Memory B cell (primary cell): ENCODE results near the gene SNAPC4.

Source experiments
- ATAC-seq: fragments of 150-1000 bp; cut with Tn5 transposase; 2 replicates; pipeline ENCODE4 v1.10.0; 2021; ENCODE audit warnings: low read depth, mild to moderate bottlenecking, moderate library complexity
- DNase-seq, 2 donors: peaks; one replicate each; pipeline ENCODE4 v3.0.0; 2022; ENCODE audit warnings: low spot score in 2 of 2
- H3K27ac Mint-ChIP-seq: one replicate; pipeline ENCODE4 v1.8.0; 2022; ENCODE audit warnings: mild to moderate bottlenecking, moderate library complexity, mixed read lengths
- H3K27me3 Mint-ChIP-seq: one replicate; pipeline ENCODE4 v1.8.0; 2022; ENCODE audit warnings: mixed read lengths
- H3K36me3 Mint-ChIP-seq: one replicate; pipeline ENCODE4 v1.8.0; 2022; ENCODE audit warnings: mild to moderate bottlenecking, mixed read lengths
- H3K4me1 Mint-ChIP-seq: one replicate; pipeline ENCODE4 v1.8.0; 2022; ENCODE audit warnings: mixed read lengths
- H3K4me3 Mint-ChIP-seq: one replicate; pipeline ENCODE4 v1.8.0; 2022; ENCODE audit warnings: mild to moderate bottlenecking, moderate library complexity, mixed read lengths
- H3K9me3 Mint-ChIP-seq: one replicate; pipeline ENCODE4 v1.8.0; 2022; ENCODE audit warnings: mixed read lengths

The SNAPC4 gene

DNA sequence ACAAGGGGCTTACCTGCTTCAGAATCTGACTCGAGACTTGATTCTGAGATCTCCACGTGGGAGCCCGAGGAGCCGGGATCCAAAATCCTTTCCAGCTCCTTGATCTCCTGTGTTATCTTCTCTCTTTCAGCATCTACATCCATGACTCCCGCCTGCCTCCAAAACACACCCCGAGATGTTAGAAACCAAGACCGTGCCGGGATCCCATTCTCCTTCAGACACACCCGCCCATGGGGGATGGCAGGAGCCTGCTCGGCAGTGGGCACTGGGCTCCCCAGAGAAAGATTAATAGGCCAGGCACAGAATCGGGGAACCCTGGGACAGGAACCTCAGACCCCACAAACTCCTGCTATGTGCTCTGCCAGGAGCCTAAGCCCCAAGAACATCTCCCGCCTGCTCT lies 1.7 kb downstream of the SNAPC4 start:
- Mint-ChIP-seq H3K36me3 (peaks cover 2% of the 10 kb centered on the region), H3K27ac (no peak overlapping the region), H3K27me3 (no peaks in the 10 kb centered on the region), H3K4me1 (peaks cover 11% of the 10 kb centered on the region), H3K9me3 (no peaks in the 10 kb centered on the region), H3K4me3 (peak overlapping the region; percentile 79)
- ATAC-seq (no peak), DNase-seq (no peak)

DNA sequence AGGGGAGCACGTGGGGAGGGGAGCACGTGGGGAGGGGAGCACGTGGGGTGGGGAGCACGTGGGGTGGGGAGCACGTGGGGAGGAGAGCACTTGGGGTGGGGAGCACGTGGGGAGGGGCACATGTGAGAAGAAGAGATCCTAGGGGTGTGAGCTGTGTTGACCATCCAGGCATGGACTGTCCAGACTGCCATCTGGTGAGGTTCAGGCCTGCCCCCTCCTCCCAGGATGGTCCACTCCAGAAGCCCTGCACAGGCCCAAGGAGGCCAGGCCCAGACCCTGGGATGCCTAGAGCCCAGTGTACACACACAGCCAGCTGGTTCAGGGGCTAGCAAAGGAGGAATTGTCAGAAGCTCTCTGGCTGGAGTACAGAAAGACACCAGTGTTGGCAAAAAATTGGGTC lies 2.3 kb downstream of the SNAPC4 start:
- Mint-ChIP-seq H3K9me3 (no peaks in the 10 kb centered on the region), H3K4me3 (no peak overlapping the region), H3K27me3 (no peaks in the 10 kb centered on the region), H3K36me3 (peaks cover 2% of the 10 kb centered on the region), H3K4me1 (peaks cover 11% of the 10 kb centered on the region), H3K27ac (no peak overlapping the region)
- ATAC-seq (no peak), DNase-seq (no peak)

DNA sequence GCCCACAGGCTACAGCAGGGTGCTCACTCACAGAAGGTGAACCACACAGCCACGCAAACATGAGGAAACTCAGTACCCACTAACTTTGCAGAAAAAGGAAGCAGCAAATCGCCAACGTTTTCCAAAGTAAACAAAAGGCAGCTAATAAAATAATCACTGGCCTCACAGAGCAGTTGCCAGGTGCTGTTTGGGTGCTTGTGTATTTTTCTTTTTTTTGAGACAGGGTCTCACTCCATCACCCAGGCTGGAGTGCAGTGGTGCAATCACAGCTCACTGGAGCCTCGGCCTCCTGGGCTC lies 3.8 kb downstream of the SNAPC4 start:
- H3K9me3 Mint-ChIP-seq = no peaks in the 10 kb centered on the region
- ATAC-seq = no peak
- H3K36me3 Mint-ChIP-seq = peaks cover 9% of the 10 kb centered on the region

DNA sequence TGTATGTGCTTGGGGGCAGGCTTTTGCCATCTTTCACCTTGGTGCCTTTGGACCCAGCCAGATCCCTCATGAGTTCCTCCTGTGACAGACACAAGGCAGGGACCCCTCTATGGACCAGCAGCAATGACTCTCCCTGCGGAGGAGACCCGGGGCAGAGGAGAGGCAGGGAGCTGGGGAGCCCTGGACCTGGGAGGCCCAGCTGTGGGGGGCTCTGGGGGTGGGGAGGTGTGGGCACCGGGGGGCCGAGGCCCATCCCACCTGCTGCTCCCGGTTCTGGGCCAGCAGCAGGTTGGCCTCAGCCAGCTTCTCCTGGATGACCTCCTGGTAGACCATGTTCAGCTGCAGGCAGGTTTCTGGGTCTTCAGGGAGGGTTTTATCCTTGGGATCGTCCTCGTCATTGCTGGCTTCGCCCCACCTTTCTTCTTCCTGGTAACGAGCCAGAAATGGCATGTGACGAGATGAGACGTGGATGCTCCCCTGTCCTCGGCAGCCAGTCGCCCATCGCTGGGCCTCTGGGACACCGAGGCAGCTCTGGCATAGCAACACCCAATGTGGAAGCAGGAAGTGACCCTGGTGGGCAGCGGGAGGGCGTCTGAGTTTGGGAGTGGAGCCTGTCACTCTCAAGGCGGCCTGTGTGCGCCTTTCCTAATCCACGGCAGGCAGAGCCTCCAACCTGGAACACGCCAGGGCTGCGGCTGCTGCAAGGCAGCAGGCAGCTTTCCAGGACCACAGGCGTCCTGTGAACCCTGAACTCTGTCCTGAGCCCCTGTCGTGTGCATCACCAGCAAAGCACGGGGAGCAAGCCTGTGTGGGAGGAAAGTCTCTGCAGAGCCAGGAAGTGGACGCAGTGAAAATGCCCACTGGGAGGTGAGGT lies 4.4 kb downstream of the SNAPC4 start:
- H3K27me3 Mint-ChIP-seq = no peaks in the 10 kb centered on the region
- peaks cover 9% of the 10 kb centered on the region for H3K4me1 Mint-ChIP-seq
- DNase-seq (no peak), ATAC-seq (no peak)
- H3K27ac Mint-ChIP-seq = no peak overlapping the region
- no peak overlapping the region for H3K4me3 Mint-ChIP-seq
- no peaks in the 10 kb centered on the region for H3K9me3 Mint-ChIP-seq
- peaks cover 10% of the 10 kb centered on the region for H3K36me3 Mint-ChIP-seq

More for the DNA sequence above, 3.8 kb downstream of the SNAPC4 start:
- Mint-ChIP-seq H3K27me3 (no peaks in the 10 kb centered on the region), H3K4me3 (no peak overlapping the region), H3K4me1 (peaks cover 10% of the 10 kb centered on the region), H3K27ac (no peak overlapping the region)
- no peak for DNase-seq

DNA sequence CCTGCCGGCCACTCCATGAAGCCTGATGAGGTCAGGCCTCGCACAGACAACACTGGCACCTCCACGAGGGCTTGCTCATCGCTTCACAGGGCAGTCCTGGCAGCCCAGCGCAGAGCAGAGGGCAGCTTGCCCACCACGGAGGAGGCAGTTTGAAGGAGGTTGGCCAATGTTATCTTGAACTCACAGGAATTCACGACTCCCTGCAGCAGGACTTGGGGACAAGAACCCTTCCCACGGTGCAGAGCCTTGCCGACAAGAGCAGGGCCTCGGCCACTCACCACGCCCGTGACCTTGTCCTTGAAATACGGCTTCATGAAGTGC lies 5.0 kb downstream of the SNAPC4 start:
- no peak overlapping the region for H3K27ac Mint-ChIP-seq
- peaks cover 9% of the 10 kb centered on the region for H3K4me1 Mint-ChIP-seq
- H3K9me3 Mint-ChIP-seq = no peaks in the 10 kb centered on the region
- peaks cover 12% of the 10 kb centered on the region for H3K36me3 Mint-ChIP-seq
- ATAC-seq = no peak
- no peak for DNase-seq
- no peaks in the 10 kb centered on the region for H3K27me3 Mint-ChIP-seq
- H3K4me3 Mint-ChIP-seq = no peak overlapping the region

DNA sequence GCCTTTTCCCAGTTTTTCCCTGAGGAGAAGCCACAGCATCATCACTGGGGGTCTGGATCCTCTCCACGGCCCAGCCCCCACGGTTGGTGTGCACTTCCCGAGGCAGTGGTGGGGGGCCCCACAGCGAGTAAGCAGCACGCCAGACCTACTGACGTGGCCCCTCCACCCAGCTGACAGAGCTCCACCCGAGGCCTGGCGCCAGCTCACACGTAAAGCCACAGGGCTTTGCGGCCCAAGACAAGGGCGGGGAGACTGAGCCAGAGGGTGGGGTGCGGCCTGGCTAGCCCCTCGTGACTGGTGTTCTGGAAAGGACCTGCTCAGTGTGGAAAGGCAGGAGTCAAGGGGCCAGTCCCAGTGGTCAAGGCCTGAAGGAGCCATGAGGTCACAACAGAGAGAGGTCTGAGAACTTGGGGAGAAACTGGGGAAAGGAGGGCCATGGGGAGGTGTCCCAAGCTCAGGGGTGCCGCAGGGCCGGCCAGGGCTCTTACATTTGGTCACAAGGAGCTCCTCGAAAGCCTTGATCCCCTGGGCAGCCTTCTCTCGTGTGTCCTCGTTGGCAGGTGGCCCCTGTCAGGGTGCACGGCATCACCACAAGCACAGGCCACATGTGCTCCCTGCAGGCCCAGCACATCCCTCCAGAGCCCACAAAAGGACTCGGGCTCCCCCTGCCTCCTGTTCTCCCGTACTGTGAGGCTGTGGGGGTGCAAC lies 5.5 kb downstream of the SNAPC4 start:
- H3K27ac Mint-ChIP-seq = no peak overlapping the region
- peaks cover 9% of the 10 kb centered on the region for H3K4me1 Mint-ChIP-seq
- peaks cover 15% of the 10 kb centered on the region for H3K36me3 Mint-ChIP-seq
- H3K27me3 Mint-ChIP-seq = no peaks in the 10 kb centered on the region
- ATAC-seq (no peak), DNase-seq (no peak)
- H3K9me3 Mint-ChIP-seq = no peaks in the 10 kb centered on the region
- H3K4me3 Mint-ChIP-seq = no peak overlapping the region

DNA sequence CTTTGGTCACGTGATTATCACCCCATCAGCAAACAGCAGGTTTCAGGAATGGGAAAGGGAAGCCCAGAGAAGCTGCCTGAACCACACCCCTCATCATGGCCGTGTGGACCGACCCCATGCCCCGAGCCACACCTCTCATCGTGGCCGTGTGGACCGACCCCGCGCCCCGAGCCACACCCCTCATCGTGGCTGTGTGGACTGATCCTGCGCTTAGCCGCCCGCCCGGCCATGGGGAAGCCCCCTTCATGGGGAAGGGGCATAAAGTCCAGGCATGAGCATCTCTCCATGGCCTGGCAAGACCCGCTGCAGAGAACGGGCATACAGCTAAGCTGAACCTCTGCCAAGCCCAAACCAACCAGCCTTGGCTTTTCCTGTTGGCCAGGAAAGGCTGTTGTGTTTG lies 6.4 kb downstream of the SNAPC4 start:
- no peaks in the 10 kb centered on the region for H3K4me1 Mint-ChIP-seq
- ATAC-seq (no peak), DNase-seq (no peak)
- no peaks in the 10 kb centered on the region for H3K27me3 Mint-ChIP-seq
- H3K9me3 Mint-ChIP-seq = no peaks in the 10 kb centered on the region
- no peak overlapping the region for H3K4me3 Mint-ChIP-seq
- no peak overlapping the region for H3K27ac Mint-ChIP-seq
- H3K36me3 Mint-ChIP-seq = peaks cover 15% of the 10 kb centered on the region

DNA sequence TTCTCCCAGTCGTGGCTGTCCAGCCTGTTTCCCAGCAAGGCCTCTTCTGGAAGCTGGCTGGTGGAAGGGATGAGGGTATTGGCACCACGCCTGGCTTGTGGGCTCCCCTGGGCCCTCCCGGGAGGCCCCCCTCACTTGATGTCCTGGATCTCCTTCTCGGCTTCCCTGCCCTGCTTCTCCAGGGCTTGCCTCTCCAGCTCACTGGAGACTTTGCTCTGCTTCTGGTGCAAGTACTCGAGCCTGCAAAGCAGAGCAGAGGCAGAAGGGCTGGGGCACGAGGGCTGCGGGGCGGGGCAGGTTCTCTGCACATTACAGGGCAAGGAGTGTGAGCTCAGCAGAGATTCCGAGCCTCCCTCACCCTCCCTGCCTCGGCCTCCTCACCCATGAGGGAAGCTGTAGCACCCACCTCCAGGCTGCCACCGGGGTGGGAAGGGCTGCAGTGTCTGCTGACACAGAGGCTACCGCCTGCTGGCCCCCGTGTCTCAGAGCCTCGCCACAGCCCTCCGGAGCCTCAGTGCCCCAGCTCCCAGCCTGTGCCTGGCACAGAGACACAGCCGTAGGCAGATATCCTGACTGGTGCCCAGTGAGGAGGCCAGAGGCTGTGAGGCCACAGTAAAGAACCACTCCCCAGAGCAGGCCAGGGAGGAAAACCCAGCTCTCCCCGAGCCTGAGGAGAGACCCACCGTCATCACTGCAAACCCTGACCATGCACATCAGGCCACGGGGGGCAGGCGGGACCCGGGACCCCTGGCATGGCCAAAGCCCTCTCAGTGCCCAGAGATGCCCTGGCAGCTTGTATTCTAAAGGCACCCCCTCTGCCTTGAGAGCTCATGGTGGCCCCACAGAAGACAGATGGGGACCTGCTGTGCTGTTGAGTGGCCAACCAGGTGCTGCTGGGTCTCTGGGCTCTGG lies 7.2 kb downstream of the SNAPC4 start:
- Mint-ChIP-seq H3K9me3 (no peaks in the 10 kb centered on the region), H3K4me1 (no peaks in the 10 kb centered on the region), H3K36me3 (peaks cover 15% of the 10 kb centered on the region), H3K4me3 (no peak overlapping the region), H3K27me3 (no peaks in the 10 kb centered on the region), H3K27ac (no peak overlapping the region)
- DNase-seq (no peak), ATAC-seq (no peak)

DNA sequence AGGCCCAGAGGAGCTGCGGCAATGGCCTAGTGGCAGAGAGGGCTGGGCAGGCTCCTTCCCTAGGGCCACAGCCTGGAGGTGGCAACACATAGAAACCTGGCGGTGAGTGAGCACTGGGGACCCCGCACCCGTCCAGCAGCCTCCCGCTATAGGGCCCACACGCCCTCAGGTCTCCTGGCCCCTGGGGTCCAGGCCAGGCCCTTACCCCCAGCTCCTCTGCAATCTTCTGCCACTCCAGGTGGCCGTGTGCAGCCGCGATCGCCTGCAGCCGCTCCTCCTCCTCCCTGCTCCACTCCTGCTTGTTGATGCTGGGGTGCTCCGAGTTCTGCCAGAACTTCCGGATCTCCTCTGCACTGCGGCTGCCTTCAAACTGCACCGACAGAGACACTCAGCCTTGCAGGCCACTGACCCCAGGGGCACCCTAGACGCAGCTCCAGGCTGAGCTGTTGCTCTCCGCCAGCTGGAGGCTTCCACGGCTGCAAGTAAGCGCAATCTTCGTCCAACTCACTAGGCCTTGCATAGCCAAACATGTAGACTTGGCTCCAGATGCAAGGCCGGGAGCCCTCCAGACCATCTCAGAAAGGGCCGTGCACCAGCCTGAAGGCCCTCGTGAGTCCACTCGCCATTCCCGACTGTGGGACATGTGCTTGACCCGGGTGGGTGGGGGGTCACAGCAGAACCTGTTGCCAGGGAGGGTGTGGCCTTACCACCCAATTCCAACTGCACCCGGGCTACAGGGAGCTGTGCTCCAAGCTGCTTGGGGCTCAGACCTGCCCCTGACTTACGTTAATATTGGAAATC lies 8.0 kb downstream of the SNAPC4 start:
- H3K36me3 Mint-ChIP-seq = peaks cover 17% of the 10 kb centered on the region
- no peaks in the 10 kb centered on the region for H3K27me3 Mint-ChIP-seq

DNA sequence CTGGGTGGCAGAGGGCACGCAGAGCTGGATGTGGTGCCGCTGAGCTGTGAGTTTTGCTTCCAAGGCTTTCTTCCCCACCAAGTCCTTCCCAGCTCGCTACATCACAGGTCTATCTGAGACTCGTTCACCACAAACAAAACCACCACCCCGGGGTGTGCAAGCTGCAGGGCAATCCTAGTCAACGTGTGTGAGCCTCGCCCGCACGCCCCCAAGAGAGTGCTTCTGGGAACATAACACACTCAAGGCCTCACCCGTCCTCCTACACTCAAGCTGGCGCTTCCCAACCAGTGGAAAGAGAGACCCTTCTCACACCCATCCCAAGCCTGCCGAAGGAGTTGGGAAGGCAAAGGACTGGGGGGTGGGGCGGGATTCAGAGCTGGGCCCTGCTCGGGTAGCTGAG lies 10.6 kb downstream of the SNAPC4 start:
- DNase-seq (no peak), ATAC-seq (no peak)
- Mint-ChIP-seq H3K4me1 (no peaks in the 10 kb centered on the region), H3K27me3 (no peaks in the 10 kb centered on the region), H3K36me3 (peaks cover 23% of the 10 kb centered on the region), H3K4me3 (no peak overlapping the region), H3K9me3 (no peaks in the 10 kb centered on the region), H3K27ac (no peak overlapping the region)

More for the DNA sequence above, 8.0 kb downstream of the SNAPC4 start:
- H3K4me1 Mint-ChIP-seq = no peaks in the 10 kb centered on the region
- DNase-seq = no peak
- no peaks in the 10 kb centered on the region for H3K9me3 Mint-ChIP-seq
- no peak overlapping the region for H3K4me3 Mint-ChIP-seq
- no peak for ATAC-seq
- H3K27ac Mint-ChIP-seq = no peak overlapping the region

DNA sequence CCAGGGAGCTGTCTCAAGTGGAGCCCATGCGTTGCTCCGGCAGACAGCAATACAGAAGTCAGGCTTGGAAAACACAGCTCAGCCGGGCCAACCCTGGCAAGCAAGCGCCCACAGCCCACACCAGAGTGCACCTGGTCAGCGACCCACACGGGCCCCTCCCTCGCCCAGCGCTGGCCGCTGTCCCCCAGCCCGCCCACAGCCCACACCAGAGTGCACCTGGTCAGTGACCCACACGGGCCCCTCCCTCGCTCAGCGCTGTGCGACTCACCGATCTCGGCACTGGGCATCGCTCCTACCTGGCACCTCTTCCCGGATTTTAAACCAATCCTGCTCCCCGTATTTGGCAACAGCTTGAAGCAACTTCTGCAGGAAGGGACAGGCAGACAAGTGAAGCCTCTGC lies 12.8 kb downstream of the SNAPC4 start:
- H3K27me3 Mint-ChIP-seq = no peaks in the 10 kb centered on the region
- no peaks in the 10 kb centered on the region for H3K4me1 Mint-ChIP-seq
- DNase-seq (no peak), ATAC-seq (no peak)
- no peak overlapping the region for H3K27ac Mint-ChIP-seq
- no peak overlapping the region for H3K4me3 Mint-ChIP-seq
- no peaks in the 10 kb centered on the region for H3K9me3 Mint-ChIP-seq
- H3K36me3 Mint-ChIP-seq = peaks cover 24% of the 10 kb centered on the region

DNA sequence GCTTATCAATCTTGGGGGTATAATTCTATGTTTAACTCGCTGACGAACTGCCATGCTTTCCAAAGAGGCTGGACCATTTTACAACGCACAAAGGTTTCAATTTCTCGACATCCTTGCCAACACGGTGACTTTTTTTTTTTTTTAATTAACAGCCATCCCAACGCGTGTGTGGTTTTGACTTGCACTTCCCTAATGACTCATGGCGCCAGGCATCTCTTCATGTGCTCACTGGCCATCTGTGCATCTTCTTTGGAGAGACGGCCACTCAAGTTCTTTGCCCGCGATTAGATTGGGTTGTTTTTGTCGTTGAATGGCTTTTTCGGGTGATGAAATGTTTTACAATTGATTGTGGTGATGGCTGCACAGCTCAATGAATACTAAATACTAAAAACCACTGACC lies 14.0 kb downstream of the SNAPC4 start:
- H3K4me1 Mint-ChIP-seq = no peaks in the 10 kb centered on the region
- ATAC-seq (no peak), DNase-seq (no peak)
- H3K9me3 Mint-ChIP-seq = no peaks in the 10 kb centered on the region
- no peaks in the 10 kb centered on the region for H3K27me3 Mint-ChIP-seq
- H3K4me3 Mint-ChIP-seq = no peak overlapping the region
- H3K36me3 Mint-ChIP-seq = peaks cover 17% of the 10 kb centered on the region
- H3K27ac Mint-ChIP-seq = no peak overlapping the region

DNA sequence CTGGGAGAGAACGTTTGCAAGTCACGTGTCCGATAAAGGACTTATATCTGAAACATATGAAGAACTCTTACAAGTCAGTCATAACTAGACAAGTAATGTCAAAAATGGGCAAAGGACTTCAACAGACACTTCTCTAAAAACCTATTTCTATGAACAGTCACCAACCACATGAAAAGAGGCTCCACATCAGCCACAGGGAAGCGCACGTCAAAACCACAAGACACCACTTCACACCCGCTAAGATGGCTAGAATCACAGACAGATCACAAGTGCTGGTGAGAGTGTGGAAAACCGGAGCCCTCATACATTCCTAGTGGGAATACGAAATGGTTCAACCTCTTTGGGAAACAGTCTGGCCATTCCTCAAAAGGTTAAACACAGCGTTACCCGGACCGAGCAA lies 15.0 kb downstream of the SNAPC4 start:
- no peak for DNase-seq
- Mint-ChIP-seq H3K4me1 (no peaks in the 10 kb centered on the region), H3K27me3 (no peaks in the 10 kb centered on the region), H3K4me3 (no peak overlapping the region), H3K36me3 (peaks cover 15% of the 10 kb centered on the region), H3K9me3 (no peaks in the 10 kb centered on the region), H3K27ac (no peak overlapping the region)
- ATAC-seq = no peak
